T-cell (primary cell): ENCODE data around the gene WDR41. TPM values are rescaled to one million over a fixed set of nuclear protein-coding genes. Genes with fewer than 3 reads are reported as not detected.

ENCODE experiments used
- ATAC-seq, 4 experiments: fragments of 200-7000 bp in 3 of 4; fragments of 150-1000 bp in 1 of 4; cut with Tn5 transposase; replicated peaks in 1 of 4; 1 replicate in 3 of 4; 2 replicates in 1 of 4; pipeline ENCODE4 v1.10.0; 2021; ENCODE audit warnings: moderate library complexity in 3 of 4, mild to moderate bottlenecking in 2 of 4, moderate number of reproducible peaks in 1 of 4
- CTCF ChIA-PET, 2 donors: fragments of 300-600 bp; sonication (Branson Sonifier 250); formaldehyde crosslinking; loops; one replicate each; lab custom pipeline; 2022; ENCODE audit warnings: antibody characterized with exemption in 2 of 2; lab: Charles Lee
- POLR2A ChIA-PET, 2 donors: fragments of 300-600 bp; sonication (Branson Sonifier 250); formaldehyde crosslinking; loops; one replicate each; lab custom pipeline; 2022; ENCODE audit warnings: antibody characterized with exemption in 2 of 2; lab: Charles Lee
- DNase-seq, 35 experiments: peaks; one replicate each; pipeline versions ENCODE4 v3.0.0 to v3.0.0-alpha.2; 2013 to 2023
- H3K27ac ChIP-seq: one replicate; pipeline ENCODE4 v1.5.1; 2013; ENCODE audit warnings: low read length
- H3K27me3 ChIP-seq, 2 experiments: replicated peaks in 1 of 2; 1 replicate in 1 of 2; 2 replicates in 1 of 2; pipeline versions ENCODE4 v1.6.1 to v1.7.0; 2013; ENCODE audit warnings: low read length in 1 of 2, mixed read lengths in 1 of 2; ENCODE audit not compliant: control insufficient read depth in 2 of 2, insufficient read depth in 2 of 2; ENCODE audit errors: extremely low read depth in 1 of 2
- H3K36me3 ChIP-seq, 2 donors: 1 replicate in 1 of 2; 2 replicates in 1 of 2; pipeline versions ENCODE4 v1.6.1 to v1.7.0; 2013; ENCODE audit warnings: low read length in 1 of 2; ENCODE audit not compliant: control insufficient read depth in 2 of 2, insufficient read depth in 1 of 2; ENCODE audit errors: extremely low read depth in 1 of 2
- H3K4me1 ChIP-seq, 2 experiments: 1 replicate in 1 of 2; 2 replicates in 1 of 2; pipeline versions ENCODE4 v1.6.1 to v1.7.0; 2013; ENCODE audit warnings: low read length in 2 of 2, mixed read lengths in 1 of 2; ENCODE audit not compliant: insufficient read depth in 2 of 2, control insufficient read depth in 1 of 2; ENCODE audit errors: extremely low read depth in 1 of 2
- H3K4me3 ChIP-seq, 2 donors: 1 replicate in 1 of 2; 2 replicates in 1 of 2; pipeline versions ENCODE4 v1.5.1 to v1.7.0; 2013; ENCODE audit warnings: mild to moderate bottlenecking in 2 of 2, low read length in 1 of 2, moderate library complexity in 1 of 2; ENCODE audit not compliant: control insufficient read depth in 1 of 2; ENCODE audit errors: extremely low read depth in 1 of 2
- H3K9me3 ChIP-seq: 2 replicates; pipeline ENCODE4 v1.7.0; 2013
- H3K27ac Mint-ChIP-seq, 2 donors: one replicate each; pipeline ENCODE4 v1.8.0; 2020 to 2021; ENCODE audit warnings: mild to moderate bottlenecking in 2 of 2, mixed read lengths in 2 of 2
- H3K27me3 Mint-ChIP-seq, 2 donors: one replicate each; pipeline ENCODE4 v1.8.0; 2021 to 2022; ENCODE audit warnings: mixed read lengths in 2 of 2
- H3K36me3 Mint-ChIP-seq: one replicate; pipeline ENCODE4 v1.8.0; 2021; ENCODE audit warnings: mixed read lengths
- H3K4me1 Mint-ChIP-seq, 3 donors: one replicate each; pipeline ENCODE4 v1.8.0; 2020 to 2022; ENCODE audit warnings: mixed read lengths in 3 of 3, mild to moderate bottlenecking in 1 of 3
- H3K4me3 Mint-ChIP-seq, 3 donors: one replicate each; pipeline ENCODE4 v1.8.0; 2020 to 2022; ENCODE audit warnings: mild to moderate bottlenecking in 3 of 3, mixed read lengths in 3 of 3, moderate library complexity in 3 of 3
- H3K9me3 Mint-ChIP-seq, 3 donors: one replicate each; pipeline ENCODE4 v1.8.0; 2020 to 2022; ENCODE audit warnings: mixed read lengths in 3 of 3
- WGBS: methylation state at CpG from one replicate; pipeline ENCODE4 v1.1.5; 2013; ENCODE audit warnings: missing lambda C conversion rate; ENCODE audit not compliant: insufficient coverage; 5-methylcytosine and 5-hydroxymethylcytosine counted together
- total RNA-seq, 35 experiments: library from RNA in 6 of 35; stranded (reverse) in 6 of 35; fragments of 120-200 nt in 1 of 35; gene quantifications; one replicate each; pipeline versions ENCODE4 v1.2.1 to v1.2.4 and lab custom pipeline; 2013 to 2026

Gene WDR41
- total RNA-seq, 5 donors from 2014 or later (not counting 1 experiment from before 2014, with no cell fraction given): 8.3 to 13.5 (median 11.7) TPM

GRCh38 chr5:77443670-77444069 is 48.4 kb downstream of the WDR41 start:
- H3K4me3 Mint-ChIP-seq: no peak overlapping the region
- peaks cover 0 to 5% (median 2%) of the 10 kb centered on the region in 3 donors for H3K9me3 Mint-ChIP-seq
- CTCF ChIA-PET: no interaction called here
- H3K9me3 ChIP-seq: no peaks in the 10 kb centered on the region
- peaks cover 62% of the 10 kb centered on the region for H3K36me3 Mint-ChIP-seq
- no CpG with 5 or more reads among the region's 1 CpG for WGBS
- POLR2A ChIA-PET: interaction anchor here in 1 of 2 donors (0.5 kb wide), 1 partner anchor 23 kb away, joined by 3 read pairs; no protein-coding TSS in a partner anchor
- H3K4me1 ChIP-seq: no peaks in the 10 kb centered on the region
- H3K36me3 ChIP-seq: peaks cover 0 to 11% of the 10 kb centered on the region in 2 donors
- DNase-seq (no peak), ATAC-seq (no peak)
- H3K27me3 ChIP-seq: no peaks in the 10 kb centered on the region
- H3K4me1 Mint-ChIP-seq: no peaks in the 10 kb centered on the region
- no peak overlapping the region for H3K4me3 ChIP-seq
- no peak overlapping the region for H3K27ac ChIP-seq
- H3K27ac Mint-ChIP-seq: no peak overlapping the region
- no peaks in the 10 kb centered on the region for H3K27me3 Mint-ChIP-seq

- Mint-ChIP-seq H3K9me3 (no peaks in the 10 kb centered on the region), H3K27ac (no peak overlapping the region), H3K4me3 (no peak overlapping the region), H3K27me3 (no peaks in the 10 kb centered on the region), H3K36me3 (peaks cover 50% of the 10 kb centered on the region), H3K4me1 (no peaks in the 10 kb centered on the region)
- Histone ChIP-seq H3K27me3 (no peaks in the 10 kb centered on the region), H3K9me3 (no peaks in the 10 kb centered on the region), H3K36me3 (peaks cover 0 to 24% of the 10 kb centered on the region in 2 donors), H3K27ac (no peak overlapping the region), H3K4me3 (no peak overlapping the region), H3K4me1 (no peaks in the 10 kb centered on the region)
- ATAC-seq (no peak), DNase-seq (no peak)
- ChIA-PET POLR2A (no interaction called here), CTCF (no interaction called here)
- WGBS: no CpG with 5 or more reads among the region's 3 CpGs
Measured at GRCh38 chr5:77438071-77438470, 54.0 kb downstream of the WDR41 start.

GRCh38 chr5:77437194-77437593 is 54.9 kb downstream of the WDR41 start:
- 100% methylated on average over 2 of the region's 5 CpGs for WGBS
- DNase-seq: peak in 1 of 35 experiments; percentile 23
- CTCF ChIA-PET: interaction anchor here (0.7 to 1.0 kb wide), 2 partner anchors 292 kb away, joined by 3 to 4 read pairs; no protein-coding TSS in a partner anchor

GRCh38 chr5:77431719-77432118 is 60.4 kb downstream of the WDR41 start:
- Histone ChIP-seq H3K4me1 (no peaks in the 10 kb centered on the region), H3K36me3 (peaks cover 0 to 29% of the 10 kb centered on the region in 2 donors), H3K4me3 (no peak overlapping the region), H3K27me3 (no peaks in the 10 kb centered on the region), H3K9me3 (no peaks in the 10 kb centered on the region), H3K27ac (no peak overlapping the region)
- CTCF ChIA-PET: no interaction called here
- no peak overlapping the region for H3K4me3 Mint-ChIP-seq
- H3K36me3 Mint-ChIP-seq: peaks cover 63% of the 10 kb centered on the region
- ATAC-seq (no peak), DNase-seq (no peak)
- no peaks in the 10 kb centered on the region for H3K27me3 Mint-ChIP-seq
- H3K9me3 Mint-ChIP-seq: no peaks in the 10 kb centered on the region
- POLR2A ChIA-PET: no interaction called here
- no peaks in the 10 kb centered on the region for H3K4me1 Mint-ChIP-seq
- no peak overlapping the region for H3K27ac Mint-ChIP-seq
- no CpG with 5 or more reads among the region's 1 CpG for WGBS

More at GRCh38 chr5:77437194-77437593, 54.9 kb downstream of the WDR41 start:
- Mint-ChIP-seq H3K4me1 (no peaks in the 10 kb centered on the region), H3K27me3 (no peaks in the 10 kb centered on the region), H3K27ac (no peak overlapping the region), H3K36me3 (peaks cover 59% of the 10 kb centered on the region), H3K4me3 (no peak overlapping the region), H3K9me3 (no peaks in the 10 kb centered on the region)
- H3K27ac ChIP-seq: no peak overlapping the region
- H3K4me1 ChIP-seq: no peaks in the 10 kb centered on the region
- no peaks in the 10 kb centered on the region for H3K9me3 ChIP-seq
- ATAC-seq: no peak
- H3K27me3 ChIP-seq: no peaks in the 10 kb centered on the region
- H3K4me3 ChIP-seq: no peak overlapping the region
- H3K36me3 ChIP-seq: peaks cover 0 to 28% of the 10 kb centered on the region in 2 donors
- POLR2A ChIA-PET: no interaction called here

GRCh38 chr5:77431286-77431685 is 60.8 kb downstream of the WDR41 start:
- no peak for DNase-seq
- no CpG with 5 or more reads among the region's 3 CpGs for WGBS
- H3K27me3 ChIP-seq: no peaks in the 10 kb centered on the region
- no peak for ATAC-seq
- ChIA-PET POLR2A (no interaction called here), CTCF (no interaction called here)
- H3K4me3 ChIP-seq: no peak overlapping the region
- H3K36me3 ChIP-seq: peaks cover 0 to 28% of the 10 kb centered on the region in 2 donors
- no peaks in the 10 kb centered on the region for H3K9me3 ChIP-seq
- Mint-ChIP-seq H3K9me3 (no peaks in the 10 kb centered on the region), H3K27me3 (no peaks in the 10 kb centered on the region), H3K4me3 (no peak overlapping the region), H3K36me3 (peaks cover 64% of the 10 kb centered on the region), H3K4me1 (no peaks in the 10 kb centered on the region), H3K27ac (no peak overlapping the region)
- H3K27ac ChIP-seq: no peak overlapping the region
- no peaks in the 10 kb centered on the region for H3K4me1 ChIP-seq

GRCh38 chr5:77430726-77431125 is 61.4 kb downstream of the WDR41 start:
- WGBS: 100% methylated on average over 1 of the region's 1 CpG
- Histone ChIP-seq H3K9me3 (no peaks in the 10 kb centered on the region), H3K4me1 (no peaks in the 10 kb centered on the region), H3K36me3 (peaks cover 0 to 23% of the 10 kb centered on the region in 2 donors), H3K27me3 (no peaks in the 10 kb centered on the region), H3K4me3 (no peak overlapping the region), H3K27ac (no peak overlapping the region)
- no peaks in the 10 kb centered on the region for H3K27me3 Mint-ChIP-seq
- CTCF ChIA-PET: no interaction called here
- no peak overlapping the region for H3K4me3 Mint-ChIP-seq
- POLR2A ChIA-PET: no interaction called here
- peaks cover 60% of the 10 kb centered on the region for H3K36me3 Mint-ChIP-seq
- H3K27ac Mint-ChIP-seq: no peak overlapping the region
- H3K9me3 Mint-ChIP-seq: no peaks in the 10 kb centered on the region
- no peaks in the 10 kb centered on the region for H3K4me1 Mint-ChIP-seq
- ATAC-seq: no peak
- DNase-seq: no peak

- Mint-ChIP-seq H3K36me3 (peaks cover 44% of the 10 kb centered on the region), H3K9me3 (no peaks in the 10 kb centered on the region), H3K27ac (no peak overlapping the region), H3K27me3 (no peaks in the 10 kb centered on the region), H3K4me1 (no peaks in the 10 kb centered on the region), H3K4me3 (no peak overlapping the region)
- Histone ChIP-seq H3K9me3 (no peaks in the 10 kb centered on the region), H3K4me1 (no peaks in the 10 kb centered on the region), H3K27me3 (no peaks in the 10 kb centered on the region), H3K36me3 (peaks cover 0 to 10% of the 10 kb centered on the region in 2 donors), H3K27ac (no peak overlapping the region), H3K4me3 (no peak overlapping the region)
- ATAC-seq (no peak), DNase-seq (no peak)
- no CpG with 5 or more reads among the region's 5 CpGs for WGBS
- ChIA-PET POLR2A (no interaction called here), CTCF (no interaction called here)
Measured at GRCh38 chr5:77428526-77428925, 63.6 kb downstream of the WDR41 start.
